AG04449 (cell line): ENCODE measurements around the gene FCHO1.
A peak's percentile ranks its signal among the peaks of the same experiment; 100 is the strongest.

ENCODE experiments used
- CTCF ChIA-PET: fragments of 350-600 bp; formaldehyde crosslinking; extraction: SDS; loops from one replicate; lab custom pipeline; 2021; ENCODE audit warnings: antibody characterized with exemption; lab: Yijun Ruan, JAX
- POLR2A ChIA-PET: fragments of 400-600, 350-600 bp; formaldehyde crosslinking; extraction: SDS; loops from one replicate; lab custom pipeline; 2020; ENCODE audit warnings: antibody characterized with exemption, inconsistent platforms; lab: Yijun Ruan, JAX
- DNase-seq: peaks from one replicate; pipeline ENCODE4 v3.0.0-alpha.2; 2010; ENCODE audit warnings: low read depth, low spot score
- H3K4me3 ChIP-seq: 2 replicates; pipeline ENCODE4 v1.5.1; 2011; ENCODE audit warnings: low read depth, mild to moderate bottlenecking, control low read depth, low read length
- TF ChIP-seq, protein P1 (sequence below): IDR thresholded peaks from one replicate; pipeline ENCODE4 v1.5.1; 2011; ENCODE audit warnings: mild to moderate bottlenecking, moderate library complexity, low read length, control low read depth, inconsistent platforms; ENCODE audit not compliant: insufficient read depth; ENCODE audit errors: missing control alignments

FCHO1 gene

DNA sequence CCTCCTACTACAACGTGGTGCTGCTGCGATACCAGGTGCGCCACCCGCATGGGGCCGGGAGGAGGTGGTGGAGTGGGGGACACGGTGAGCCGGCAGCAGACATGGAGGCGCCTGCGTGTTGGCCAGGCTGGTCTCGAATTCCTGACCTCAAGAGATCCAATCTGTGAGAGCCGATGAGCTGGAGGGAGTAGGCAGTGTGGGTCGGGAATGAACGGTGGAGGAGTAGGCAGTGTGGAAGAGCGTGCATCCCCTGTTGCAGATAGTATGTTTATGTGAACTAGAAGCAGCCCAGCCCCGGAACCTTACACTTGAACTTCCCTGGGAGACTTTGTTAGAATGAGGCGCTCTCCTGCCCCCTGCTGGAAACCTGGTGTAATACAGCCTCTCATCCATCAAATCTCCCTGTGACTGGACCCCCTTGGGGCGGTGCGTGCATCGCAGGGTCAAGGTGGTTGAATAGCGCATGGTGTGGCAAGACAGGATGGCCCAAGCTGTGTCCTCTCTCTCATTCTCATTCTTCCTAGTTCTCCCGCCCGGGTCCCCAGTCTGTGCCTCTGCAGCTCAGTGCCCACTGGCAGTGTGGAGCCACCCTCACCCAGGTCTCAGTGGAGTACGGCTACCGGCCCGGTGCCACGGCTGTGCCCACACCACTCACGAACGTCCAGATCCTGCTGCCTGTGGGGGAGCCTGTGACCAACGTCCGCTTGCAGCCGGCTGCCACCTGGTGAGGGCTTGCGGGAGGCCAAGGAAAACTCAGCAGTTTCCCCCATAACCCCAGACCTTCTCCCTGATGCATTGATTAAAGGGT lies 33.1 kb downstream of the FCHO1 start:
- TF ChIP-seq, protein P1, sequence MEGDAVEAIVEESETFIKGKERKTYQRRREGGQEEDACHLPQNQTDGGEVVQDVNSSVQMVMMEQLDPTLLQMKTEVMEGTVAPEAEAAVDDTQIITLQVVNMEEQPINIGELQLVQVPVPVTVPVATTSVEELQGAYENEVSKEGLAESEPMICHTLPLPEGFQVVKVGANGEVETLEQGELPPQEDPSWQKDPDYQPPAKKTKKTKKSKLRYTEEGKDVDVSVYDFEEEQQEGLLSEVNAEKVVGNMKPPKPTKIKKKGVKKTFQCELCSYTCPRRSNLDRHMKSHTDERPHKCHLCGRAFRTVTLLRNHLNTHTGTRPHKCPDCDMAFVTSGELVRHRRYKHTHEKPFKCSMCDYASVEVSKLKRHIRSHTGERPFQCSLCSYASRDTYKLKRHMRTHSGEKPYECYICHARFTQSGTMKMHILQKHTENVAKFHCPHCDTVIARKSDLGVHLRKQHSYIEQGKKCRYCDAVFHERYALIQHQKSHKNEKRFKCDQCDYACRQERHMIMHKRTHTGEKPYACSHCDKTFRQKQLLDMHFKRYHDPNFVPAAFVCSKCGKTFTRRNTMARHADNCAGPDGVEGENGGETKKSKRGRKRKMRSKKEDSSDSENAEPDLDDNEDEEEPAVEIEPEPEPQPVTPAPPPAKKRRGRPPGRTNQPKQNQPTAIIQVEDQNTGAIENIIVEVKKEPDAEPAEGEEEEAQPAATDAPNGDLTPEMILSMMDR, result peak; percentile 75
- no peak overlapping the region for H3K4me3 ChIP-seq
- DNase-seq, result no peak
- ChIA-PET POLR2A (no interaction called here), CTCF (interaction anchor here (0.6 to 2.0 kb wide), 22 partner anchors 10 to 330 kb away, joined by 3 to 7 read pairs (median 4); partner anchors contain the start of genes B3GNT3, JAK3 and RPL18A)

DNA sequence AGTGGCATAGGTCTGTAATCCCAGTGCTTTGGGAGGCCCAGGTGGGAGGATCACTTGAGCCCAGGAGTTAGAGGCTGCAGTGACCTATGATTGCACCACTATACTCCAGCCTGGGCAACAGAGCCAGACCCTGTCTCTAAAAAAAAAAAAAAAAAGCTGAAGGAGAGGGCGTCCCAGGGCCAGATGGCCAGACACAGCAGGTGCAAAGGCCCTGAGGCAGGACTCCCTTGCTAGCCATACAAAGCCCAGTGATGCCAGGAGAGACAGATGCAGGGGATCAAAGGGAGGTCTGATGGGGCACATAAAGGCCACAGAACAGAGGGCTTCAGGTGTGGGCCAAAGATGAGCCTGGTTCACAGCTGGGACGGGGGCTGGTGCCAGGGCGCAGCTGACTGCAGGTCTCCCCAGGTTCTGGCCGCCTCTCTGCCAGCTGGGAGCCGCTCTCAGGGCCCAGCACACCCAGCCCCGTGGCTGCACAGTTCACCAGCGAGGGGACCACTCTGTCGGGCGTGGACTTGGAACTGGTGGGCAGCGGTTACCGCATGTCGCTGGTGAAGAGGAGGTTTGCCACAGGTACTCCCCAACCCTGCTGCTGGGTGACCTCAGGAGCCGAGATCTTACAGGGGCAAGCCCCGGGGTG lies 36.1 kb downstream of the FCHO1 start:
- ChIA-PET POLR2A (no interaction called here), CTCF (interaction anchor here (0.7 to 2.0 kb wide), 2 partner anchors 9 to 492 kb away, joined by 3 to 4 read pairs; no protein-coding TSS in a partner anchor)
- TF ChIP-seq, protein P1, result no peak
- no peak for DNase-seq
- no peak overlapping the region for H3K4me3 ChIP-seq

DNA sequence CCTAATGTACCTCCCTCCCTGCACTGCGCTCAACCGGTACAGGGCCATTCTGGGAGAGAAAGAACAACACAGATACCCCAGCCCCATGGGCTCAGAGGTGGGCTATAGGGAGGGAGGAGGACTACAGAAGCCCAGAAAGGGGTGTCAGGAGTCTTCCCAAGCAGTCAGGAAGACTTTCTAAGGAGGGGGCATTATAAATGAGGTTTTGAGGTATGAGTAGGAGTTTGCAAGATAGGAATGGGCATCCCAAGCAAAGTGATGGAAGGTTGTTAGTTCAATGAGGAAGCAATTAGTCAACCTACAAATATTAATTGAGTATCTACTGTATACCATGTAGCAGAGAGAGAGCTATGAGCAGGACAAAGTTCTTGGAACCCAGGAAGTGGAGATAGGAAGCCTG lies 37.4 kb downstream of the FCHO1 start:
- TF ChIP-seq, protein P1, result no peak
- H3K4me3 ChIP-seq, result no peak overlapping the region
- POLR2A ChIA-PET, result no interaction called here
- DNase-seq, result no peak
- CTCF ChIA-PET, result no interaction called here

DNA sequence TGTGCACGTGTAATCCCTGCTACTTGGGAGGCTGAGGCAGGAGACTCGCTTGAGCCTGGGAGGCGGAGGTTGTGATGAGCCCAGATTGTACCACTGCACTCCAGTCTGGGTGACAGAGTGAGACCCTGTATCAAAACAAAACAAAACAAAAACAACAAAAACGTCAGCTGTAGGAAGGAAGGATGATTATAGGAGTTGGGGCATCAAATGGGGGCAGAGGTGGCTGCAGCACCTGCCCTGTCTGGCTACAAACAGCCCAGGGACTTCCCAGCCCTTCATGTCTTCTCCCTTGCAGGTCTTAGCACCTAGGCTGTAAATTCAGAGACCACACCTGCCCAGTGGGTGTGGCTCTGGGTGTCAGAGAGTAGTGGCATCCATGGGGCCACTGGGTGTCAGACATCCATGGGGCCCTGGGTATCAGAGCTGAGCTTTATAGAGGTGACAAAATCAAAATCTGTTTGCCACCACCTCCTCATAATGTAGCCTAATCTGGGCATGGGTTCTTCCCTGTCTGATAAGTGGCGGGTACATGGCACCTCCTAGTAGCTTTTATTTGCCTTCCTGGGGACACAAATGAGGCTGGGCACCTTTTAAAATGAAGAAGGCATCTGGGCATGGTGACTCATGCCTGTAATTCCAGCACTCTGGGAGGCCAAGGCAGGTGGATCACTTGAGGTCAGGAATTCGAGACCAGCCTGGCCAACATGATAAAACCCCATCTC lies 38.9 kb downstream of the FCHO1 start:
- ChIA-PET POLR2A (no interaction called here), CTCF (interaction anchor here (1.5 kb wide), 1 partner anchor 15 kb away, joined by 3 read pairs; no protein-coding TSS in a partner anchor)
- TF ChIP-seq, protein P1, result no peak
- no peak for DNase-seq
- H3K4me3 ChIP-seq, result no peak overlapping the region

DNA sequence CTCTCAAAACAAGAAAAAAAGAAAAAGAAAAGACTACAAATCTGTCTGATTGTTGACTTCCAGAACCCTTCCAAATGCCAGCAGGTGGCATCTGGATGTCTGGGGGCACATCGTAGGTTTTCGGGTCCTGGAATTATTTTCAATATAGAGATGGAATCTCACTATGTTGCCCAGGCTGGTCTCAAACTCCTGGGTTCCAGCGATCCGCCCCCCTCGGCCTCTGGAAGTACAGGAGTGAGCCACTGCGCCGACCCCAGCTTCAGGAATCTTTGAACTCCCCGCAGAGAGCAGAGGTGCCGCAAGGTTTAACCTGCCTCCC lies 43.1 kb downstream of the FCHO1 start:
- H3K4me3 ChIP-seq, result no peak overlapping the region
- no peak for DNase-seq
- TF ChIP-seq, protein P1, result no peak
- POLR2A ChIA-PET, result no interaction called here
- CTCF ChIA-PET, result interaction anchor here (1.2 kb wide), 1 partner anchor 10 kb away, joined by 3 read pairs; no protein-coding TSS in a partner anchor
